Fibroblast of lung (primary cell): Measurements from ENCODE around the gene NAA10. TPM values are rescaled to one million over a fixed set of nuclear protein-coding genes. Genes with fewer than 3 reads are reported as not detected.

Experiments used
- DNase-seq, 2 donors: peaks; one replicate each; pipeline versions ENCODE4 v3.0.0 to v3.0.0-alpha.2; 2010; ENCODE audit warnings: low read depth in 2 of 2
- H2AFZ ChIP-seq: 2 replicates; pipeline ENCODE4 v1.5.1; 2012; ENCODE audit warnings: low read length, control low read depth, inconsistent platforms
- H3K27ac ChIP-seq: 2 replicates; pipeline ENCODE4 v1.5.1; 2011; ENCODE audit warnings: low read length, control low read depth; ENCODE audit not compliant: insufficient read depth
- H3K27me3 ChIP-seq: 2 replicates; pipeline ENCODE4 v1.5.1; 2011; ENCODE audit warnings: mild to moderate bottlenecking, low read length; ENCODE audit not compliant: control insufficient read depth, insufficient read depth
- H3K36me3 ChIP-seq: 2 replicates; pipeline ENCODE4 v1.5.1; 2011; ENCODE audit warnings: low read length; ENCODE audit not compliant: control insufficient read depth, insufficient read depth
- H3K4me1 ChIP-seq: 2 replicates; pipeline ENCODE4 v1.5.1; 2011; ENCODE audit warnings: low read length; ENCODE audit not compliant: control insufficient read depth, insufficient read depth; ENCODE audit errors: extremely low read depth
- H3K4me2 ChIP-seq: 2 replicates; pipeline ENCODE4 v1.5.1; 2011; ENCODE audit warnings: low read length, control low read depth; ENCODE audit not compliant: insufficient read depth; ENCODE audit errors: extremely low read depth
- H3K4me3 ChIP-seq, 4 experiments: fragments of 200-600 bp in 1 of 4; sonication (generic) in 1 of 4; replicated peaks in 1 of 4; 2 replicates each; pipeline ENCODE4 v1.5.1; 2011 to 2016; ENCODE audit warnings: low read length in 4 of 4, low read depth in 3 of 4, mild to moderate bottlenecking in 3 of 4, control low read depth in 2 of 4, inconsistent platforms in 1 of 4, mixed read lengths in 1 of 4; ENCODE audit not compliant: insufficient read depth in 1 of 4; ENCODE audit errors: control extremely low read depth in 1 of 4
- H3K79me2 ChIP-seq: 2 replicates; pipeline ENCODE4 v1.5.1; 2012; ENCODE audit warnings: mild to moderate bottlenecking, low read length, inconsistent platforms; ENCODE audit not compliant: control insufficient read depth, insufficient read depth
- H3K9ac ChIP-seq: 2 replicates; pipeline ENCODE4 v1.5.1; 2011; ENCODE audit warnings: mild to moderate bottlenecking, low read length, control low read depth; ENCODE audit not compliant: insufficient read depth
- H3K9me3 ChIP-seq: 2 replicates; pipeline ENCODE4 v1.5.1; 2012; ENCODE audit warnings: low read depth, low read length; ENCODE audit not compliant: control insufficient read depth, insufficient read depth
- H4K20me1 ChIP-seq: 2 replicates; pipeline ENCODE4 v1.5.1; 2011; ENCODE audit warnings: low read length; ENCODE audit not compliant: control insufficient read depth, insufficient read depth; ENCODE audit errors: extremely low read depth
- EZH2 ChIP-seq: IDR thresholded peaks from 2 replicates; pipeline ENCODE4 v1.5.1; 2012; ENCODE audit warnings: low read length, control low read depth, mild to moderate bottlenecking; ENCODE audit errors: missing control alignments
- polyA plus RNA-seq, 2 donors: library from polyadenylated mRNA; depleted of rRNA in 1 of 2; stranded (reverse) in 1 of 2; unstranded in 1 of 2; fragments of >200 nt; gene quantifications; 2 replicates each; pipeline ENCODE4 v1.2.1, GENCODE V29; 2011 to 2012; ENCODE audit warnings: missing spikeins in 1 of 2
- total RNA-seq: library from RNA; depleted of rRNA; stranded (reverse); fragments of >200 nt; gene quantifications from 2 replicates; pipeline ENCODE4 v1.2.1, GENCODE V29; 2014
- TF ChIP-seq, protein P1 (sequence below), 2 donors: IDR thresholded peaks in 1 of 2; conservative IDR thresholded peaks in 1 of 2; 1 replicate in 1 of 2; 2 replicates in 1 of 2; pipeline ENCODE4 v1.5.1; 2011 to 2012; ENCODE audit warnings: low read length in 2 of 2, control low read depth in 1 of 2, inconsistent platforms in 1 of 2, low read depth in 1 of 2, mild to moderate bottlenecking in 1 of 2

The NAA10 gene
- total and polyA plus RNA-seq, 2 donors (not counting 1 experiment from before 2014, with no cell fraction given): 37.0 to 66.2 TPM

DNA sequence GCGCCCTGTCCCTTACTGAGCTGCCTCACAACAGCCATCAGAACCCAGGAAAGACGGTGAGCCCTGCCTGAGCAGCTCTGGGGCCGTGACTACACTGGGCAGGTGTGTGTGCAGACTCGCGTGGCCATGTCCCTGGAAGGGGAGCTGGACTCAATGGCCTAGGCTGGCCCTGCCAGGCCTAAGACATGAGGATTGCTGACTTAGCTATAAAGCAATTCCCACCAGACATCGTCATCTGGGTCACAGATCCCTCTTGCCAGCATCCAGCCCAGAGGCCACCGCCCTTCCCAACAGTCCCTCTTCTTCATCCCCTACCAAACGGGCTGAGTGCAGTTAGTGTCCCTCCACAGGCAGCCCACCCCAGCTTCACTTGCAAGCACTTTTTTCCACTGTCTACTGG is 3.7 kb downstream of the NAA10 start:
- no peak overlapping the region for H2AFZ ChIP-seq
- H3K27ac ChIP-seq: no peak overlapping the region
- no peaks in the 10 kb centered on the region for H3K9me3 ChIP-seq
- peaks cover 5% of the 10 kb centered on the region for H3K4me1 ChIP-seq
- DNase-seq: no peak
- H3K4me2 ChIP-seq: no peak overlapping the region
- H3K9ac ChIP-seq: no peak overlapping the region
- no peak overlapping the region for H3K4me3 ChIP-seq
- H3K27me3 ChIP-seq: no peaks in the 10 kb centered on the region
- no peak for TF ChIP-seq EZH2
- TF ChIP-seq, protein P1, sequence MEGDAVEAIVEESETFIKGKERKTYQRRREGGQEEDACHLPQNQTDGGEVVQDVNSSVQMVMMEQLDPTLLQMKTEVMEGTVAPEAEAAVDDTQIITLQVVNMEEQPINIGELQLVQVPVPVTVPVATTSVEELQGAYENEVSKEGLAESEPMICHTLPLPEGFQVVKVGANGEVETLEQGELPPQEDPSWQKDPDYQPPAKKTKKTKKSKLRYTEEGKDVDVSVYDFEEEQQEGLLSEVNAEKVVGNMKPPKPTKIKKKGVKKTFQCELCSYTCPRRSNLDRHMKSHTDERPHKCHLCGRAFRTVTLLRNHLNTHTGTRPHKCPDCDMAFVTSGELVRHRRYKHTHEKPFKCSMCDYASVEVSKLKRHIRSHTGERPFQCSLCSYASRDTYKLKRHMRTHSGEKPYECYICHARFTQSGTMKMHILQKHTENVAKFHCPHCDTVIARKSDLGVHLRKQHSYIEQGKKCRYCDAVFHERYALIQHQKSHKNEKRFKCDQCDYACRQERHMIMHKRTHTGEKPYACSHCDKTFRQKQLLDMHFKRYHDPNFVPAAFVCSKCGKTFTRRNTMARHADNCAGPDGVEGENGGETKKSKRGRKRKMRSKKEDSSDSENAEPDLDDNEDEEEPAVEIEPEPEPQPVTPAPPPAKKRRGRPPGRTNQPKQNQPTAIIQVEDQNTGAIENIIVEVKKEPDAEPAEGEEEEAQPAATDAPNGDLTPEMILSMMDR (conservative IDR thresholded peaks at IDR 0.05 in 1 of 2, IDR thresholded peaks at IDR 0.05 in 1 of 2; ENCODE audit: low read depth in 1 of 2, low read length in 2 of 2): no peak
- H3K36me3 ChIP-seq: peaks cover 10% of the 10 kb centered on the region
- peaks cover 16% of the 10 kb centered on the region for H3K79me2 ChIP-seq
- H4K20me1 ChIP-seq: no peaks in the 10 kb centered on the region

DNA sequence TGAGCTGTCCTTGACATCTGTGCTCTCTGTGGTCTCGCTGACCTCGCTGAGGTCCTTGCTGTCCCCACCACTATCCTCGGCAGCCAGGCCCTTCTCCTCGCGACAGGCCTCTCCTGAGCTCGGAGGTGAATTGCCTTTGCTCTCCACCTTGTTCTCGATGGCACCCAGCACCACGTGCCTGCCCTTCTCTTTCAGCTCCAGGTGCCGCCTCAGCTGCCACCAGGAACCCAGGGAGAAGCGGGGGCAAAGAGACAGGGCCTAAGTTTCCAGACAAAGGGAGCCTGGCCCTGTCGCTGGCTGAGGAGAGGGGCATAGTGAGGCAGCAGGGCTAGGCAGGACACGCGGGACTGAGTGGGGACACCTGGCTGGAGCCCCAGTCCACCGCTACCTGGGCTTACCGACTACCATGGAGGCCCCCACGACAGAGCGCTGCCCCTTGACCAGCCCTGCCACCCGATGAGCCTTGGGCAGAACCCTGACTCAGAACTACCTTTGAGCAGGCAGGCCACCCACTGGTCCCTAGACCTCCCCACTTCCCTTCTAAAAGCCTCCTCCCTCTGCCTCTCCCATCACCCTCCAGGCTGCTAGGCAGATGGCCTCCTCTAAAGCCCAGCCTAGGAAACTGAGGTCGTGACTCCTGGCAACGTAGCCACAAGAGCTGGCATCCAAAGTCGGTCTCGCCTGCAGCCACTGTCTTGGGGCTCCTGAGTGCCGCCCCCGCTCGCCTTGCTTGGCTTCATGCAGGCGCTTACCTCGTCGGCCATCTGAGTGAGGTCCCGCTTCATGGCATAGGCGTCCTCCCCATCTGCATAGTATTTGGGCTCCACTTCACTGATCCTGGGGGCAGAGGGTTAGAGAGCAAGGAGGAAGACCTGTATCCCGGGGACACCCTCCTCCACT is 4.6 kb downstream of the NAA10 start:
- H4K20me1 ChIP-seq: no peaks in the 10 kb centered on the region
- H3K4me1 ChIP-seq: peaks cover 5% of the 10 kb centered on the region
- H3K9me3 ChIP-seq: no peaks in the 10 kb centered on the region
- no peak overlapping the region for H3K27ac ChIP-seq
- peaks cover 16% of the 10 kb centered on the region for H3K79me2 ChIP-seq
- H3K4me2 ChIP-seq: no peak overlapping the region
- peaks cover 10% of the 10 kb centered on the region for H3K36me3 ChIP-seq
- DNase-seq: no peak
- H3K27me3 ChIP-seq: no peaks in the 10 kb centered on the region
- no peak overlapping the region for H3K4me3 ChIP-seq
- H3K9ac ChIP-seq: no peak overlapping the region
- H2AFZ ChIP-seq: no peak overlapping the region
- TF ChIP-seq EZH2: no peak
- TF ChIP-seq, protein P1 (conservative IDR thresholded peaks at IDR 0.05 in 1 of 2, IDR thresholded peaks at IDR 0.05 in 1 of 2; ENCODE audit: low read depth in 1 of 2, low read length in 2 of 2): no peak

DNA sequence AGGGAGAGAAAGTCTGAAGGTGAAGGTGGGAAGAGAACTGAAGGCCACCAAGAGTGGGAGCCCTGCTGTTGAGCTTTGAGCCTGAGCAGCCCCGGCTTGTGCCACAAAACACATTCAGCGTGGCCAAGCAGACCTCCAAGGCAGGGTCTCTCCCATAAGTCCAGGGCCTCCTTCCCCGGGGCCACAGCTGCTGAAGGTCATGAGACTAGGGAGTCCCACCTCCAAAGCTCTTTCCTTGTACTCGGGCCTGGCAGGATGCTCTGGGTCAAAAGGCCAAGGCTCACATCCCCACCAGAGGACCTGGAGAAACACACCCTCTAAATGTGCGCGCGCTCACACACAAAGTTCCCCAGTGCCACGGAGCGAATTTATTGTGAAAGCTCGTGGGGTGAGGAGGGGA is 5.3 kb downstream of the NAA10 start:
- no peak overlapping the region for H3K9ac ChIP-seq
- no peak overlapping the region for H3K4me3 ChIP-seq
- no peak overlapping the region for H3K27ac ChIP-seq
- H3K27me3 ChIP-seq: no peaks in the 10 kb centered on the region
- TF ChIP-seq, protein P1 (conservative IDR thresholded peaks at IDR 0.05 in 1 of 2, IDR thresholded peaks at IDR 0.05 in 1 of 2; ENCODE audit: low read depth in 1 of 2, low read length in 2 of 2): no peak
- TF ChIP-seq EZH2: no peak
- DNase-seq: no peak
- no peak overlapping the region for H2AFZ ChIP-seq
- peaks cover 16% of the 10 kb centered on the region for H3K79me2 ChIP-seq
- peaks cover 5% of the 10 kb centered on the region for H3K4me1 ChIP-seq
- H3K9me3 ChIP-seq: no peaks in the 10 kb centered on the region
- H4K20me1 ChIP-seq: no peaks in the 10 kb centered on the region
- H3K4me2 ChIP-seq: no peak overlapping the region
- peaks cover 10% of the 10 kb centered on the region for H3K36me3 ChIP-seq
